HG02623 (cell line): ENCODE results near the gene TMEM247.
"Not testable (repeated sequence)": the region's sequence is repeated elsewhere in the genome, so short reads cannot be mapped to it uniquely, and the experiment has no call there.

Source experiments
- ATAC-seq: cut with Tn5 transposase; IDR thresholded peaks from one replicate; pipeline ENCODE4 v1.9.1; 2021; ENCODE audit warnings: moderate library complexity; ENCODE audit not compliant: unreplicated experiment

The TMEM247 gene

DNA sequence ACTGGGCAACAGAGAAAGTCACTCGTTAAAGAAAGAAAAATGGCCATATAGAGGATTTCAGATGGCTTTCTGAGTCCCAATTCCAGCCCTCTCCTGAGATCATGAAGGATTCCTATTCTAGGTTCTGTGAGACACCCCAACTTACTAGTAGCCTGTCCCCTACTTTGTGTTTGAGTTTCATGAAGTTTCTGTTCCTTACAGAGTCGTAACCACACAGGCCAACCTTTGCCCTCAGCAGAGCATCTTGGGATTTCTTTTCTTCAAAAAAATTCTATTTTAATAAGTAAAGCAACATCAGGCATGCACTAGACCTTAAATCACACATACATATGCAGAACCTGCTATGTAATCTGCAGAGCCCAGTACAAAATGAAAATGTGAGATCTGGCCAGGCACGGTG is 30.4 kb downstream of the TMEM247 start:
- no peak for ATAC-seq

DNA sequence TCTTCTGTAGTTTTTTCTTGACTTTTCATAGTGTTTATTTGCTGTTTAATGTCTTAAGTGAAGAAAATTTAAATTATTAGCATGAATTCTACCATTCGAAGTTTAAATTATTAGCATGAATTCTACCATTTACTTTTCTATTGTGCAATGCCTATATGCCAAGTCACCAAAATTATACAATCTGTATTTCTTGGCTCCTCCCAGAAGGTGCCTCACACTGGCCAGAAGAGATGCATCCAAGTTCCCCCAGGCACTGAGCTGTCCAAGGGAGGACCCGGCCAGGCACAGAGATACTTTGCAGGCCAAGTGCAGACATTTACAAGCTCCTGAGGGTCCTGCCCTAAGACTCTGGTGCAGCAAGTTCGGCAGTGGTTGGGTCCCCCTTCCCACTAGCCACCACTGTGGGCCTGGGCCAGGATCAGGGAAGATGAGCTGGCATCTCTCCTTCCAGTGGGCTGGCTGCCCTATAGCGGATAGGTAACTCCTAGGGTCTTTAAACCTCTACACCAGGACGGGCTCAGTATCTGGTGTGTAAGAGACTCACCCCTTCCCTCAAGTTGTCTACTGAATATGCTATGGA is 31.3 kb downstream of the TMEM247 start:
- no peak for ATAC-seq

DNA sequence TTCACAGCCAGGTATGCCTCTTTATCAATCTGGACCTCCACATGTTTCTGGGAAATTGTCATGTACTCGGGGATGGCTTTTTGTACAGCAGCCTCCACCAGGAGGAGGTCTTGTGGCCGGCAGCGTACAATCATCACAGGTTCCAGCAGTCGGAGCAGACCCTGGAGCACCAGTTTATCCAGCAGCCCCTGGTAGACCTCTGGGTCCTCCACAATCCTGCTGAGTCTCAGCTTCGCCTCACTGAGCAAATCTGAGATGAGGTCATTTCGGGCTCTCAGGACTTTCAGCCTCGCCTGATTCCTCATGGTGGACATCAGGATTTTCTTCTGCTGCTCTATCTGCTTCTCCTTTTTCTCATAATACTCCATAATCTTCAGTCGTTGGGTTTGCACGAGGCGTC is 32.8 kb downstream of the TMEM247 start:
- no peak for ATAC-seq

DNA sequence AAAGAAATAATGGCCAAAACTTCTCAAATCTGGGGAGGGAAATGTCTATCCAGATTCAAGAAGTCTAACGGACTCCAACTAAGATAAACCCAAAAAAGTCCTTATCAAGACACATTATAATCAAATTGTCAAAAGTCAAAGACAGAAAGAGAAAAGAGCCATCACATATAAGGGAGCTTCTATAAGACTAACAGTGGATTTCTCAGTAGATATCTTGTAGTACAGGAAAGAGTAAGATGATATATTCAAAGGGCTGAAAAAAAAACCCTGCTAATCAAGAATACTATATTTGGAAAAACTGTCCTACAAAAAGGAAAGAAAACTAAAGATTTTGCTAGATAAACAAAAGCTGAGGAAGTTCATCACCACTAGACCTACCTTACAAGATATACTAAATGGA is 35.4 kb downstream of the TMEM247 start:
- ATAC-seq: no peak

DNA sequence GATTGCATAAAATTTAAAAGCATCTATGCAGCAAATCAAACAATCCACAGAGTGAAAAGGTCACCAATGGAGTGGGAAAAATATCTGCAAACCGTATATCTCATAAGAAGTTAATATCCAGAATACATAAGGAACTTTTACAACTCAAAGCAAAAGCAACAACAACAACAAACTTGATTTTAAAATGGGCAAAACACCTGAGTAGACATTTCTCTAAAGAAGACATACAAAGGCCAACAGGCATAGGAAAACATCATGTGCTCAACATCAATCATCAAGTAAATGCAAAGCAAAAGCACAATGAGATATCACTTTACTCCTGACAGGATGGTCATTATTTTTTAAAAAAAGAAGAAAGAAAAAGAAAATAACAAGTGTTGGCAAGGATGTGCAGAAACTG is 38.1 kb downstream of the TMEM247 start:
- ATAC-seq: no peak

DNA sequence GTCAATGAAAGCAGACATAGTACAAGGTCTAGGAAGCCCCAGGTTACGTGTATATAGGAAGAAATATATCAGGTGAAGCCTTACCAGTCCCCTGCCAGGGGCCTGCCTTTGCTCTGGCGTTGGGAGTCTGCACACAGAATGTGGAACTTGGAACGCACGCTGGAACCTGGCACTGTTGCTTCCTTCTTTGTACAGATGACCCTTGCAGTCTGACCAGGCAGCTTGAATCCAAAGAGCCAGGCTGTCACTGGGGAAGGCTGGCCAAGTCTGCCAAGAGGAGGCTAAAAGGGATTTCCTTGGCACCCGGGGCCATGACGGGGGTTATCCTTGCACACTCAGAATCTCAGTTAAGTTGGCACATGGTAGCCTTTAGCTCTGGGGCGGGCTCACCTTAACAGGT is 39.5 kb downstream of the TMEM247 start:
- ATAC-seq: no peak

DNA sequence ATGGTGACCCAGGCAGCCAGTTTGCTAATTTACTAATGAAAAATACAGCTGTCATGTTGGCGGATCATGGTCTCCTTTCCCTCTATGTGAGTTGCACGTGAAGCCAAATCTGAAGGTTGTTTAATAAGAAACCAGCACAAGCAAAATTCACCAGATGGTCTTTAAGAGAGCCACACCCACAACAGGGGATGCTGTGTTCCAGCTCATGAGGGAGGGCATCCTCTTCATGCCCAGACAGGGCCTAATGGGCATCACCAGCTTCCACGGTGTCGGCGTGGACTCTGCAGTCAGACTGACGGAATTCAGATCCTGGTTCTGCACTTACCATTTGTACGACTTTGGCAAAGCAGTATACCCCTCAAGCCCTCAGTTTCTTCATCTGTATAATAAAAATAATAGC is 39.9 kb downstream of the TMEM247 start:
- no peak for ATAC-seq

DNA sequence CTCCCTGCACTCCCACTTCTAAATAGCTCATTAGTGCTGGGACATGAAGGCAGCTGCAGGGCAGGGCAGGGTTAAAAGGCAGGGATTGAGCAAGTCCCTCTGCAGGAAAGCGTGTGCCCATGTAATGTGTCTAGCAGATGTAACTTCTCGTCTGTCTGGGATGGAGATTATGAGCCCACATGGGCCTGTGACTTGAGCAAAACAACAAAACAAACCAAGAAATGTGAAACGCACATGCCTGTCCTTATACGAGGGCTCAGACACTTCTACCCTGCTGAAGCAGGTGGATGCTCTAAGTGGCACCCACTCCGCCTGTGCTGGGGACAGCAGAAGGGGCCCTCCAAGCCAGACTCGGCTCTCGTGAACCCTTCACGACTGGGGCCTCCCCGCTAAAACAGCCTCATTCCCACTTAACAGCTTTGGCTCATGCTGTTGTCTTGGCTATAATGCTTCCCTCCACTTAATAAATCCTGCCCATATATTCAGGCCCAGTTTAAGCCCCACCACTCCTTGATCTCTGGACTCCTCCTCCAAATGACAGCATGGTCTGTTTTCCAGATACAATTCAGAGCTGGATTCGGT is 40.9 kb downstream of the TMEM247 start:
- ATAC-seq: no peak

DNA sequence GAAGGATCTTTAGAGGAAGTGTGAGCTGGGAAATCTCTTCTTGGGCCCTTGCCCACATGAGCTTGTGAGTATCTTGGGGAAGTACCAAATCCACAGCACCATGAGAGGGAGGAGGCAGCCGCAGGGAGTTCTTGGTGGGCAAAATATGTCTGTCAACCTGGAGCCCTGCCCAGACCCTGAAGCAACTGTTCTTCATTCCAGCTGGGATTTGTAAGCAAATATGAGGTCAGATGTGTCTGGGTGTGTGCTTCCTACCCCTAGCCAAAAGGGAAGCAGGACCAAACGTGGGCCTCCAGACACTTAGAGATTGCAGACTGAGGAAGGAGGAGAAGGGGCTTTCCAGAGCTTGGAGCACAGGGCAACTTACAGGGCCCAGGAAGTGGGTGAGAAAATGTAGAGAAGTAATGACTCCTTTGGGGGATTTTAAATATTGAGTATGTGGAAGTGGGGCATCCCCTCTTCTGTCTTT is 41.9 kb downstream of the TMEM247 start:
- ATAC-seq: no peak

DNA sequence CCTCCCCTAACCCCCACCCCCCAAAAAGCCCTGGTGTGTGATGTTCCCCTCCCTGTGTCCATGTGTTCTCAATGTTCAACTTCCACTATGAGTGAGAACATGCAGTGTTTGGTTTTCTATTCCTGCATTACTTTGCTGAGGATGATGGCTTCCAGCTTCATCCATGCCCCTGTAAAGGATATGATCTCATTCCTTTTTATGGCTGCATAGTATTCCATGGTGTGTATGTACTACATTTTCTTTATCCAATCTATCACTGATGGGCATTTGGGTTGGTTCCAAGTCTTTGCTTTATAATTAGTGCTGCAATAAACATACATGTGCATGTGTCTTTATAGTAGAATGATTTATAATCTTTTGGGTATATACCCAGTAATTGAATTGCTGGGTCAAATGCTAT is 43.0 kb downstream of the TMEM247 start:
- not testable (repeated sequence) for ATAC-seq

DNA sequence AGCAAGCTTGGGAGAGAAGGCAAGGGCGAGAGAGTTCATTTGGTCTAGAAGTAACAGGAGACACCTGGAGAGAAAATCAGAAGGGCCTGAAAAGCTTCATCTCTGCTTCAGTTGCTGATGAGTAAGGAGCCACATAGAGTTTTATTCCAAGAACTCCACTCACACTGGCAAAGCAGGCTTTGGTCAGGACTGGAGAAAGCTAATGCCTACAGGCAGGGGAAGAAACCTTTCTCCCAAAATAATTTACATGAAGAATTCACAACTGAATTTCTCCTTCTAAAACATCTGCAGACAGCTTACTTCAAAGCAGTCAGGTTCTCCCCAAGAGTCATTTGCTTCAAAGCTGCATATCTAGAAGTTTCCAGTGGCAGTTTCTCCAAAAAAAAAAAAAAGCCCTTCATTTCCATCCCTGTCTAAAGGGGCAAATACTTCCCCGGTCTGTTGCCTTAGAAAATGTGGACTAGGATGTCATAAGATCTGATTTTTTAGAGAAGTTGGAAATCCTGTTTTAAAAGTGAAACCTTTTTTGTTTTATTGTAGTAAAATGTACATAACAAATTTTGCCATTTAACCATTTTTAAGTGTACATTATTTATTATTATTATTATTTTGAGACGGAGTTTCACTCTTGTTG is 46.3 kb downstream of the TMEM247 start:
- ATAC-seq: no peak

DNA sequence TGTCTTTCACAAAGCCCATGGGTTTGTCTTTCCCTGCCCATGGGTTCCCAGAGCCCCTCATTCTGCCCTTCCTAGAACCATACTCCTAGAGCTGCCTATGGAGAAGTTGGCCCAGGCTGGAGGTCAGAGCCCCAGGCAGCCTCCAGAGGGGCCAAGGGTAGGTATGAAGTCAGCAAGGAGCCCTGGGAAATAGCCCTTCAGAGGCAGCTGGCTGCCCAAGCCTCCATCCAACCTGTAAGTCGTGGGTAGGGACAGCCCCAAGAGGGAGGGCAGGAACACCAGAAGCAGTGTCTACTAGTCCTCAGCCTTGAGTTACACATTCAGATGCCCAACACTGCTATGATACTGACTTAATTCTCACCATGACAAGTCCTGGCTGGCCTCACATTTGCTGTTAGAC is 49.5 kb downstream of the TMEM247 start:
- ATAC-seq: no peak

DNA sequence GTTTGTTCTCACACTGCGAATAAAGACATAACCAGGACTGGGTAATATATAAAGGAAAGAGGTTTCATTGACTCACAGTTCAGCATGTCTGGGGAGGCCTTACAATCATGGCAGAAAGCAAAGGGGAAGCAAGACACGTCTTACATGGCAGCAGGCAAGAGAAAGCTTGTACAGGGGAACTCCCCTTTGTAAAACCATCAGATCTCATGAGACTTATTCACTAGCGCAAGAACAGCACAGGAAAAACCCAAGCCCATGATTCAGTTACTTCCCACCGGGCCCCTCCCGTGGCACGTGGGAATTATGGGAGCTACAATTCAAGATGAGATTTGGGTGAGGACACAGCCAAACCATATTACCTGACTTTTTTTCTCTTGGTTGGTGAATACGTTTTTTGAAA is 51.3 kb downstream of the TMEM247 start:
- ATAC-seq: no peak

DNA sequence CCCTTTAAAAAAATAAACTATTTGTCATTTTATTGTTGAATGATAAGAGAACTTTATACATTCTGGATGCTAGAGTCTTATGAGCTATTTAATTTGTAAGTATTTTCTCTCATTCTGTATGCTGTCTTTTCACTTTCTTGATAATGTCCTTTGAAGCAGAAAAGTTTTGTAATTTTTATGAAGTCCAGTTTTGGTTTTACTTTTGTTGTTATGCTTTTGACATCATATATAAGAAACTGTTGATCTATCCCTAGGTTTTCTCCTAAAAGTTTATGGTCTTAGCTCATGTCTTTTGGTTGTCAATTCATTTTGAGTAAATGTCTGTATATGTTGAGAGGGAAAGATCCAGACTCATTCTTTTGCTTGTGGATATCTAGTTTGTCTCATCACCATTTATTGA is 52.5 kb downstream of the TMEM247 start:
- no peak for ATAC-seq
